Esophagus squamous epithelium (tissue), 4 donors: Measurements from ENCODE around the gene MORN5.

Source experiments
- POLR2A ChIP-seq, 4 donors: fragments of 450-650 bp; IDR thresholded peaks; one replicate each; pipeline ENCODE4 v1.6.1; 2017; ENCODE audit warnings: antibody characterized with exemption in 4 of 4, mild to moderate bottlenecking in 4 of 4, moderate library complexity in 3 of 4
- TF ChIP-seq, protein P1 (sequence below), 6 experiments: fragments of 450-650 bp in 4 of 6; fragments of 200-600 bp in 2 of 6; sonication (generic) in 2 of 6; IDR thresholded peaks; one replicate each; pipeline ENCODE4 v1.5.1; 2016 to 2019; ENCODE audit warnings: antibody characterized with exemption in 6 of 6, mild to moderate bottlenecking in 4 of 6, moderate library complexity in 4 of 6

GRCh38 chr9:122225312-122226141, 65.8 kb downstream of the MORN5 start:
- TF ChIP-seq, protein P1, sequence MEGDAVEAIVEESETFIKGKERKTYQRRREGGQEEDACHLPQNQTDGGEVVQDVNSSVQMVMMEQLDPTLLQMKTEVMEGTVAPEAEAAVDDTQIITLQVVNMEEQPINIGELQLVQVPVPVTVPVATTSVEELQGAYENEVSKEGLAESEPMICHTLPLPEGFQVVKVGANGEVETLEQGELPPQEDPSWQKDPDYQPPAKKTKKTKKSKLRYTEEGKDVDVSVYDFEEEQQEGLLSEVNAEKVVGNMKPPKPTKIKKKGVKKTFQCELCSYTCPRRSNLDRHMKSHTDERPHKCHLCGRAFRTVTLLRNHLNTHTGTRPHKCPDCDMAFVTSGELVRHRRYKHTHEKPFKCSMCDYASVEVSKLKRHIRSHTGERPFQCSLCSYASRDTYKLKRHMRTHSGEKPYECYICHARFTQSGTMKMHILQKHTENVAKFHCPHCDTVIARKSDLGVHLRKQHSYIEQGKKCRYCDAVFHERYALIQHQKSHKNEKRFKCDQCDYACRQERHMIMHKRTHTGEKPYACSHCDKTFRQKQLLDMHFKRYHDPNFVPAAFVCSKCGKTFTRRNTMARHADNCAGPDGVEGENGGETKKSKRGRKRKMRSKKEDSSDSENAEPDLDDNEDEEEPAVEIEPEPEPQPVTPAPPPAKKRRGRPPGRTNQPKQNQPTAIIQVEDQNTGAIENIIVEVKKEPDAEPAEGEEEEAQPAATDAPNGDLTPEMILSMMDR (IDR thresholded peaks at IDR 0.05): no peak
- TF ChIP-seq POLR2A (IDR thresholded peaks at IDR 0.05): no peak
